ENCODE results near the gene GNRH2. TPM values are rescaled to one million over a fixed set of nuclear protein-coding genes. Genes with fewer than 3 reads are reported as not detected.
"Not testable (repeated sequence)": the region's sequence is repeated elsewhere in the genome, so short reads cannot be mapped to it uniquely, and the experiment has no call there.

GNRH2 gene
- total RNA-seq, 1 donor from 2014 or later: 2.1 TPM

GRCh38 chr20:3022559-3023490, 20.6 kb upstream of the GNRH2 start:
- intact Hi-C loops (cut with micrococcal nuclease); H3K4me1 Mint-ChIP-seq (ENCODE audit: low read depth); DNase-seq (ENCODE audit: low spot score); H3K9me3 Mint-ChIP-seq; H3K4me3 Mint-ChIP-seq; H3K27ac Mint-ChIP-seq; H3K27me3 Mint-ChIP-seq (ENCODE audit: insufficient read depth): not testable (repeated sequence)
- H3K36me3 Mint-ChIP-seq (ENCODE audit: low read depth): peaks cover 41% of the 10 kb centered on the region

- Mint-ChIP-seq H3K27ac (no peak overlapping the region), H3K36me3 (ENCODE audit: low read depth) (peaks cover 25% of the 10 kb centered on the region), H3K27me3 (ENCODE audit: insufficient read depth) (no peaks in the 10 kb centered on the region), H3K4me3 (no peak overlapping the region), H3K9me3 (no peaks in the 10 kb centered on the region), H3K4me1 (ENCODE audit: low read depth) (peaks cover 5% of the 10 kb centered on the region)
- intact Hi-C loops (cut with micrococcal nuclease): no loop called here
- DNase-seq (ENCODE audit: low spot score): no peak
Observed at GRCh38 chr20:3027987-3028386, 15.4 kb upstream of the GNRH2 start.

- Mint-ChIP-seq H3K27ac (no peak overlapping the region), H3K4me1 (ENCODE audit: low read depth) (peaks cover 5% of the 10 kb centered on the region), H3K4me3 (no peak overlapping the region), H3K27me3 (ENCODE audit: insufficient read depth) (no peaks in the 10 kb centered on the region), H3K9me3 (no peaks in the 10 kb centered on the region), H3K36me3 (ENCODE audit: low read depth) (peaks cover 28% of the 10 kb centered on the region)
- intact Hi-C loops (cut with micrococcal nuclease): loop anchor here (1.0 kb wide), 1 partner anchor 20 kb away; no protein-coding TSS in a partner anchor
- no peak for DNase-seq (ENCODE audit: low spot score)
Observed at GRCh38 chr20:3031524-3032147, 11.8 kb upstream of the GNRH2 start.

GRCh38 chr20:3032624-3033023, 10.8 kb upstream of the GNRH2 start:
- H3K27me3 Mint-ChIP-seq (ENCODE audit: insufficient read depth): no peaks in the 10 kb centered on the region

GRCh38 chr20:3037654-3038053, 5.8 kb upstream of the GNRH2 start:
- intact Hi-C loops (cut with micrococcal nuclease): no loop called here
- H3K36me3 Mint-ChIP-seq (ENCODE audit: low read depth): peaks cover 44% of the 10 kb centered on the region
- no peak overlapping the region for H3K27ac Mint-ChIP-seq
- H3K4me3 Mint-ChIP-seq: no peak overlapping the region
- no peaks in the 10 kb centered on the region for H3K27me3 Mint-ChIP-seq (ENCODE audit: insufficient read depth)
- H3K4me1 Mint-ChIP-seq (ENCODE audit: low read depth): peaks cover 15% of the 10 kb centered on the region
- no peak for DNase-seq (ENCODE audit: low spot score)
- no peaks in the 10 kb centered on the region for H3K9me3 Mint-ChIP-seq

More at GRCh38 chr20:3032624-3033023, 10.8 kb upstream of the GNRH2 start:
- H3K36me3 Mint-ChIP-seq (ENCODE audit: low read depth): peaks cover 26% of the 10 kb centered on the region
- H3K9me3 Mint-ChIP-seq: no peaks in the 10 kb centered on the region
- intact Hi-C loops (cut with micrococcal nuclease): no loop called here
- no peak overlapping the region for H3K27ac Mint-ChIP-seq
- DNase-seq (ENCODE audit: low spot score): no peak
- no peak overlapping the region for H3K4me3 Mint-ChIP-seq
- H3K4me1 Mint-ChIP-seq (ENCODE audit: low read depth): peaks cover 5% of the 10 kb centered on the region

- no peaks in the 10 kb centered on the region for H3K27me3 Mint-ChIP-seq (ENCODE audit: insufficient read depth)
- intact Hi-C loops (cut with micrococcal nuclease): no loop called here
- DNase-seq (ENCODE audit: low spot score): no peak
- peaks cover 15% of the 10 kb centered on the region for H3K4me1 Mint-ChIP-seq (ENCODE audit: low read depth)
- no peaks in the 10 kb centered on the region for H3K9me3 Mint-ChIP-seq
- H3K4me3 Mint-ChIP-seq: no peak overlapping the region
- H3K27ac Mint-ChIP-seq: no peak overlapping the region
- H3K36me3 Mint-ChIP-seq (ENCODE audit: low read depth): peaks cover 44% of the 10 kb centered on the region
Observed at GRCh38 chr20:3038454-3038853, 5.0 kb upstream of the GNRH2 start.

- H3K4me1 Mint-ChIP-seq (ENCODE audit: low read depth): peaks cover 15% of the 10 kb centered on the region
- H3K9me3 Mint-ChIP-seq: no peaks in the 10 kb centered on the region
- intact Hi-C loops (cut with micrococcal nuclease): no loop called here
- DNase-seq (ENCODE audit: low spot score): no peak
- no peaks in the 10 kb centered on the region for H3K27me3 Mint-ChIP-seq (ENCODE audit: insufficient read depth)
- H3K27ac Mint-ChIP-seq: peak overlapping the region; percentile 72
- H3K4me3 Mint-ChIP-seq: no peak overlapping the region
- H3K36me3 Mint-ChIP-seq (ENCODE audit: low read depth): peaks cover 42% of the 10 kb centered on the region
Observed at GRCh38 chr20:3039426-3039825, 4.0 kb upstream of the GNRH2 start.

GRCh38 chr20:3040086-3040485, 3.3 kb upstream of the GNRH2 start:
- Mint-ChIP-seq H3K36me3 (ENCODE audit: low read depth) (peaks cover 37% of the 10 kb centered on the region), H3K4me1 (ENCODE audit: low read depth) (peaks cover 17% of the 10 kb centered on the region), H3K27me3 (ENCODE audit: insufficient read depth) (no peaks in the 10 kb centered on the region), H3K9me3 (no peaks in the 10 kb centered on the region), H3K27ac (peak overlapping the region; percentile 72), H3K4me3 (no peak overlapping the region)
- no peak for DNase-seq (ENCODE audit: low spot score)
- intact Hi-C loops (cut with micrococcal nuclease): no loop called here

- H3K27me3 Mint-ChIP-seq (ENCODE audit: insufficient read depth): no peaks in the 10 kb centered on the region
- peaks cover 24% of the 10 kb centered on the region for H3K4me1 Mint-ChIP-seq (ENCODE audit: low read depth)
- intact Hi-C loops (cut with micrococcal nuclease): no loop called here
- peaks cover 30% of the 10 kb centered on the region for H3K36me3 Mint-ChIP-seq (ENCODE audit: low read depth)
- no peak overlapping the region for H3K4me3 Mint-ChIP-seq
- no peak overlapping the region for H3K27ac Mint-ChIP-seq
- H3K9me3 Mint-ChIP-seq: no peaks in the 10 kb centered on the region
- DNase-seq (ENCODE audit: low spot score): no peak
Observed at GRCh38 chr20:3041854-3042409, 1.5 kb upstream of the GNRH2 start.

GRCh38 chr20:3042625-3043024, 797 bp upstream of the GNRH2 start:
- Mint-ChIP-seq H3K27ac (no peak overlapping the region), H3K27me3 (ENCODE audit: insufficient read depth) (no peaks in the 10 kb centered on the region), H3K9me3 (no peaks in the 10 kb centered on the region), H3K4me1 (ENCODE audit: low read depth) (peaks cover 26% of the 10 kb centered on the region), H3K4me3 (no peak overlapping the region), H3K36me3 (ENCODE audit: low read depth) (peaks cover 29% of the 10 kb centered on the region)
- DNase-seq (ENCODE audit: low spot score): no peak
- intact Hi-C loops (cut with micrococcal nuclease): no loop called here

GRCh38 chr20:3044336-3044965, 1.0 kb downstream of the GNRH2 start:
- Mint-ChIP-seq H3K36me3 (ENCODE audit: low read depth) (peaks cover 29% of the 10 kb centered on the region), H3K9me3 (no peaks in the 10 kb centered on the region), H3K27me3 (ENCODE audit: insufficient read depth) (no peaks in the 10 kb centered on the region), H3K4me1 (ENCODE audit: low read depth) (peaks cover 24% of the 10 kb centered on the region), H3K27ac (no peak overlapping the region), H3K4me3 (peak overlapping the region; percentile 42)
- intact Hi-C loops (cut with micrococcal nuclease): no loop called here
- DNase-seq (ENCODE audit: low spot score): no peak

- H3K9me3 Mint-ChIP-seq: no peaks in the 10 kb centered on the region
- peaks cover 34% of the 10 kb centered on the region for H3K36me3 Mint-ChIP-seq (ENCODE audit: low read depth)
- intact Hi-C loops (cut with micrococcal nuclease): loop anchor here (1.0 kb wide), 3 partner anchors 34 to 172 kb away; partner anchors contain the start of gene PTPRA
- H3K4me1 Mint-ChIP-seq (ENCODE audit: low read depth): peaks cover 16% of the 10 kb centered on the region
- H3K4me3 Mint-ChIP-seq: peak overlapping the region; percentile 84
- H3K27ac Mint-ChIP-seq: peak overlapping the region; percentile 67
- no peak for DNase-seq (ENCODE audit: low spot score)
- no peaks in the 10 kb centered on the region for H3K27me3 Mint-ChIP-seq (ENCODE audit: insufficient read depth)
Observed at GRCh38 chr20:3045042-3045815, 1.8 kb downstream of the GNRH2 start.

Measured in activated T-helper 1 cell treated with anti-CD3 and anti-CD28 coated beads, Interleukin-12 subunit alpha, Interleukin-12 subunit beta, Interleukin-2, Interleukin-4 antibody, amounts not matched to agents 30 ng/mL and 10 ng/mL and 1 ng/mL, durations not matched to agents 14 hours and 24 hours and 36 hours (primary cell).